ENCODE results near the gene CYP2A7.

DNA sequence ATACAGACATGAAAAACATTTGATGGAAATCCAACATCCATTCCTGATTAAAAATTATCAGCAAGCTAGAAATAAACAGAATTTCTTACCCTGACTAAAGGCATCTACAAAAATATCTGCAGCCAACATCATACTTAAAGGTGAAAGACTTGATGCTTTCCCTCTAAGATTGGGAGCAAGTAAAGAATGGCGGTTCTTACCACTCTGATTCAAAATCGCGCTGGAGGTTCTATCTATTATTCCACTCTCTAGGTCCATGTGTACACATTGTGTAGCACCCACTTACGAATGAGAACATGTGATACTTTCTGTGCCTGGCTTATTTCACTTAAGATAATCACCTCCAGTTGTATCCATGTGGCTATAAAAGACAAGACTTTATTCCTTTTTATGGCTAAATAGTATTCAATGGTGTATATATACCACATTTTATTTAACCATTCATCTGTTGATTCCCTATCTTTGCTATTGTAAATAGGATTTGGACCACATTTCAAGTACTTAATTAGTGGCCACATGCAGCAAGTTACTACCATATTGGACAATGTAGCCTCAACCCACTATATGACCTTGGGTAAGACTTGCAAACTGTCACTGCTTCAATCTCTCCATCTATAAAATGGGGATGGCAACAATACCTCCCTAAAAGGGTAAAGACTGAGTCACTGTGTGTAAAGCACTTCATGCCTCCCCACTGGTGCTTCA, 38.4 kb upstream of the CYP2A7 start:
- no peak for TF ChIP-seq ZNF274 (IDR thresholded peaks at IDR 0.05; ENCODE audit: low read depth, low read length)
- TF ChIP-seq, protein P1, sequence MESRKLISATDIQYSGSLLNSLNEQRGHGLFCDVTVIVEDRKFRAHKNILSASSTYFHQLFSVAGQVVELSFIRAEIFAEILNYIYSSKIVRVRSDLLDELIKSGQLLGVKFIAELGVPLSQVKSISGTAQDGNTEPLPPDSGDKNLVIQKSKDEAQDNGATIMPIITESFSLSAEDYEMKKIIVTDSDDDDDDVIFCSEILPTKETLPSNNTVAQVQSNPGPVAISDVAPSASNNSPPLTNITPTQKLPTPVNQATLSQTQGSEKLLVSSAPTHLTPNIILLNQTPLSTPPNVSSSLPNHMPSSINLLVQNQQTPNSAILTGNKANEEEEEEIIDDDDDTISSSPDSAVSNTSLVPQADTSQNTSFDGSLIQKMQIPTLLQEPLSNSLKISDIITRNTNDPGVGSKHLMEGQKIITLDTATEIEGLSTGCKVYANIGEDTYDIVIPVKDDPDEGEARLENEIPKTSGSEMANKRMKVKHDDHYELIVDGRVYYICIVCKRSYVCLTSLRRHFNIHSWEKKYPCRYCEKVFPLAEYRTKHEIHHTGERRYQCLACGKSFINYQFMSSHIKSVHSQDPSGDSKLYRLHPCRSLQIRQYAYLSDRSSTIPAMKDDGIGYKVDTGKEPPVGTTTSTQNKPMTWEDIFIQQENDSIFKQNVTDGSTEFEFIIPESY (IDR thresholded peaks at IDR 0.05; ENCODE audit: extremely low read depth, insufficient replicate concordance, low read length), result no peak

Data from HCT116 (cell line).